Neuronal stem cell (in vitro differentiated cells): Measurements from ENCODE around the gene RLN3.

Experiments used
- DNase-seq: peaks from one replicate; pipeline ENCODE4 v3.0.0-alpha.2; 2013; ENCODE audit warnings: low spot score
- H2AFZ ChIP-seq: one replicate; pipeline ENCODE4 v1.6.1; 2013; ENCODE audit warnings: mild to moderate bottlenecking, low read length, inconsistent platforms
- H2AK5ac ChIP-seq: 2 replicates; pipeline ENCODE4 v1.6.1; 2013; ENCODE audit warnings: low read depth, mild to moderate bottlenecking, inconsistent platforms, low read length, moderate library complexity, mixed read lengths
- H2BK120ac ChIP-seq: 2 replicates; pipeline ENCODE4 v1.6.1; 2013; ENCODE audit warnings: low read depth, mild to moderate bottlenecking, inconsistent platforms, low read length, moderate library complexity, mixed read lengths
- H2BK12ac ChIP-seq: one replicate; pipeline ENCODE4 v1.6.1; 2013; ENCODE audit warnings: low read length, inconsistent platforms
- H2BK15ac ChIP-seq: 2 replicates; pipeline ENCODE4 v1.6.1; 2013; ENCODE audit warnings: mild to moderate bottlenecking, low read length, inconsistent platforms, mixed read lengths
- H2BK5ac ChIP-seq: one replicate; pipeline ENCODE4 v1.6.1; 2013; ENCODE audit warnings: inconsistent platforms, mild to moderate bottlenecking, low read length, moderate library complexity
- H3K14ac ChIP-seq: one replicate; pipeline ENCODE4 v1.6.1; 2013; ENCODE audit warnings: low read length, inconsistent platforms
- H3K18ac ChIP-seq: 2 replicates; pipeline ENCODE4 v1.6.1; 2013; ENCODE audit warnings: low read length, inconsistent platforms
- H3K23ac ChIP-seq: 2 replicates; pipeline ENCODE4 v1.6.1; 2013; ENCODE audit warnings: low read depth, mild to moderate bottlenecking, mixed read lengths, low read length, inconsistent platforms; ENCODE audit not compliant: poor library complexity
- H3K27ac ChIP-seq: replicated peaks from 3 replicates; pipeline ENCODE4 v1.5.1; 2013; ENCODE audit warnings: low read length, inconsistent platforms
- H3K27me3 ChIP-seq, 3 experiments: 2 replicates each; pipeline ENCODE4 v1.6.1; 2013; ENCODE audit warnings: low read length in 3 of 3, mild to moderate bottlenecking in 2 of 3, inconsistent platforms in 1 of 3, low read depth in 1 of 3, mixed read lengths in 1 of 3, moderate library complexity in 1 of 3; ENCODE audit not compliant: control insufficient read depth in 3 of 3, insufficient read depth in 3 of 3
- H3K36me3 ChIP-seq, 2 donors: replicated peaks in 1 of 2; 2 replicates each; pipeline ENCODE4 v1.6.1; 2013; ENCODE audit warnings: low read length in 2 of 2; ENCODE audit not compliant: control insufficient read depth in 2 of 2, insufficient read depth in 2 of 2
- H3K4ac ChIP-seq: 2 replicates; pipeline ENCODE4 v1.6.1; 2013; ENCODE audit warnings: inconsistent platforms, mild to moderate bottlenecking, low read length, moderate library complexity
- H3K4me1 ChIP-seq, 2 donors: 1 replicate in 1 of 2; 2 replicates in 1 of 2; pipeline ENCODE4 v1.6.1; 2013; ENCODE audit warnings: low read length in 2 of 2, low read depth in 1 of 2; ENCODE audit not compliant: control insufficient read depth in 2 of 2, insufficient read depth in 1 of 2
- H3K4me2 ChIP-seq: one replicate; pipeline ENCODE4 v1.6.1; 2013; ENCODE audit warnings: mild to moderate bottlenecking, low read length, inconsistent platforms; ENCODE audit not compliant: insufficient read depth, poor library complexity, severe bottlenecking
- H3K4me3 ChIP-seq, 2 donors: 2 replicates each; pipeline ENCODE4 v1.5.1; 2013; ENCODE audit warnings: low read length in 2 of 2, mild to moderate bottlenecking in 2 of 2, inconsistent platforms in 1 of 2, moderate library complexity in 1 of 2
- H3K79me1 ChIP-seq: one replicate; pipeline ENCODE4 v1.6.1; 2013; ENCODE audit warnings: low read depth, mild to moderate bottlenecking, inconsistent platforms, low read length, moderate library complexity
- H3K9ac ChIP-seq: one replicate; pipeline ENCODE4 v1.6.1; 2013; ENCODE audit warnings: mild to moderate bottlenecking, low read depth, low read length, inconsistent platforms; ENCODE audit not compliant: poor library complexity
- H3K9me3 ChIP-seq, 2 donors: replicated peaks in 1 of 2; 2 replicates each; pipeline versions ENCODE3 to v1.6.1; 2013; ENCODE audit warnings: low read length in 2 of 2, mild to moderate bottlenecking in 2 of 2, inconsistent platforms in 1 of 2, low read depth in 1 of 2, mixed read lengths in 1 of 2, moderate library complexity in 1 of 2; ENCODE audit not compliant: control insufficient read depth in 2 of 2, insufficient read depth in 1 of 2
- H4K8ac ChIP-seq: one replicate; pipeline ENCODE4 v1.6.1; 2013; ENCODE audit warnings: low read depth, mild to moderate bottlenecking, inconsistent platforms, low read length, moderate library complexity
- H4K91ac ChIP-seq: one replicate; pipeline ENCODE4 v1.6.1; 2013; ENCODE audit warnings: low read length, low read depth, mild to moderate bottlenecking, inconsistent platforms; ENCODE audit not compliant: poor library complexity
- WGBS, 2 donors: extraction: QIAGEN DNeasy Blood & Tissue Kit; methylation state at CpG; one replicate each; pipeline ENCODE4 v1.1.7; 2013; ENCODE audit warnings: missing lambda C conversion rate in 2 of 2, mixed read lengths in 1 of 2; ENCODE audit not compliant: insufficient read length in 2 of 2, insufficient replicate concordance in 1 of 2; ENCODE audit errors: extremely low coverage in 2 of 2; 5-methylcytosine and 5-hydroxymethylcytosine counted together

The RLN3 gene

GRCh38 chr19:14004619-14005348 is 23.2 kb upstream of the RLN3 start:
- Histone ChIP-seq H3K4me3 (peak overlapping the region in 1 of 2 donors; percentile 59), H2BK12ac (no peak overlapping the region), H3K4me1 (peaks cover 0 to 2% of the 10 kb centered on the region in 2 donors), H4K8ac (no peak overlapping the region), H3K79me1 (peaks cover 4% of the 10 kb centered on the region), H3K23ac (no peak overlapping the region), H3K27me3 (no peaks in the 10 kb centered on the region), H3K4me2 (no peak overlapping the region), H2AK5ac (no peak overlapping the region), H2BK120ac (no peak overlapping the region), H3K14ac (no peak overlapping the region), H3K9ac (no peak overlapping the region), H4K91ac (no peak overlapping the region), H2BK15ac (no peak overlapping the region), H3K18ac (no peak overlapping the region), H2BK5ac (no peak overlapping the region), H3K36me3 (no peaks in the 10 kb centered on the region), H3K4ac (no peak overlapping the region), H3K27ac (peak overlapping the region; percentile 0), H2AFZ (no peak overlapping the region), H3K9me3 (peaks cover 0 to 1% of the 10 kb centered on the region in 2 donors)
- WGBS, 2 donors, result no CpG with 5 or more reads among the region's 14 CpGs
- DNase-seq, result no peak

DNA sequence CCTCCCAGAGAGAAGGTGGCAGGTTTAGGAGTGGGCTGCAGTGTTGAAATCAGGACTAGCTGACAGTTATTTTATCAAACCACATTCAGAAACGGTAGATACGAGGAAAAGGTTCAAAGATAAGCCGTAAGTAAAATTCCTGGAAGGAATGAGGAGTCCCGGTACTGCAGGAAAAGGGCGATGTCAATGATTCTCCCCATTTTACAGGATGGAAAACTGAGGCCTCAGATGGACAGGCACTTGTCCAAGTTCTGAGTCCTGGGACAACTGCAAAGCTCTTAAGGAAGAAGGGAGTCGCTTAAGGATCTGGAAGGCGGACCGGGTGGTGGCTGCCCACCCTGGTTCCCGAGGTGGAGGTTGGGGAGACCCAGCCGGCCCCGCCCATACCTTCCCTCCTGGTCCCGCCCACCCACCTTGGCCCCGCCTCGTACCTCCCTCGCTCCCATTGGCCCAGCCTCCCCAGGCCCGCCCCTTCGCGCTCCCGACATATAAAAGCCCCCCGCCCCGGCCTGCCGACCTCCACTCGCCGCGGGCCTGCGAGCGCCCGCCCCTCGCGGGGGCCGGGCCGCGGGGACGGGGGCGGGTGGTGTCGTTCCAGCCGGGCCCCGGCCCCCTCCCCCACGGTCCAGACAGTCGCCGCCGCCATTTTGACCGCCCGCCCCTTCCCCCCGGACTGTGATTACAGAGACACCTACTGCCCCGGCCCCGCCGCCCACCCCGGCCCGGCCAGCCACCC is 22.4 kb upstream of the RLN3 start:
- Histone ChIP-seq H3K23ac (peak overlapping the region; percentile 65), H4K8ac (no peak overlapping the region), H3K27ac (peak overlapping the region; percentile 75), H2BK5ac (no peak overlapping the region), H3K9ac (no peak overlapping the region), H3K4me2 (peak overlapping the region; percentile 49), H3K18ac (peak overlapping the region; percentile 97), H2BK15ac (no peak overlapping the region), H3K79me1 (peaks cover 4% of the 10 kb centered on the region), H3K14ac (peak overlapping the region; percentile 71), H3K4me1 (peaks cover 0 to 2% of the 10 kb centered on the region in 2 donors), H3K36me3 (no peaks in the 10 kb centered on the region), H2BK120ac (no peak overlapping the region), H2AFZ (peak overlapping the region; percentile 89), H3K4ac (no peak overlapping the region), H3K4me3 (peak overlapping the region; percentile 59 to 94), H2BK12ac (no peak overlapping the region), H2AK5ac (no peak overlapping the region), H3K27me3 (no peaks in the 10 kb centered on the region), H3K9me3 (no peaks in the 10 kb centered on the region), H4K91ac (no peak overlapping the region)
- WGBS, 2 donors, result no CpG with 5 or more reads among the region's 50 CpGs
- DNase-seq, result peak; percentile 85

- peak within 1 kb of the TSS; percentile 87 for H3K23ac ChIP-seq
- H4K8ac ChIP-seq, result peak within 1 kb of the TSS; percentile 100
- peak within 1 kb of the TSS; percentile 89 for H2AFZ ChIP-seq
- H3K27me3 ChIP-seq, result no peaks in the 10 kb centered on the region
- no peak within 1 kb of the TSS for H4K91ac ChIP-seq
- no peaks in the 10 kb centered on the region for H3K36me3 ChIP-seq
- H3K18ac ChIP-seq, result peak within 1 kb of the TSS; percentile 98
- H3K4me1 ChIP-seq, result peaks cover 0 to 2% of the 10 kb centered on the region in 2 donors
- H3K4me2 ChIP-seq, result peak within 1 kb of the TSS; percentile 81
- WGBS, 2 donors, result no CpG with 5 or more reads among the region's 58 CpGs
- H2AK5ac ChIP-seq, result peak within 1 kb of the TSS; percentile 57
- peak within 1 kb of the TSS; percentile 14 for H2BK120ac ChIP-seq
- DNase-seq, result peak; percentile 99
- peak within 1 kb of the TSS; percentile 72 for H3K9ac ChIP-seq
- peak within 1 kb of the TSS; percentile 89 for H3K4ac ChIP-seq
- peak within 1 kb of the TSS; percentile 93 for H3K27ac ChIP-seq
- H3K14ac ChIP-seq, result peak within 1 kb of the TSS; percentile 76
- peak within 1 kb of the TSS; percentile 88 for H2BK5ac ChIP-seq
- H3K79me1 ChIP-seq, result peaks cover 3% of the 10 kb centered on the region
- no peak within 1 kb of the TSS for H2BK15ac ChIP-seq
- H3K9me3 ChIP-seq, result no peaks in the 10 kb centered on the region
- H3K4me3 ChIP-seq, result peak within 1 kb of the TSS; percentile 59 to 94
- no peak within 1 kb of the TSS for H2BK12ac ChIP-seq
Measured at GRCh38 chr19:14006085-14006765, 21.7 kb upstream of the RLN3 start, which contains the start of gene RFX1. RFX1 (minus strand) TSS chr19:14006320; CDS start chr19:13993843, 12,477 bp downstream.
